Heart left ventricle (tissue), 16 donors: Measurements from ENCODE around the gene SFTPA2. TPM values are rescaled to one million over a fixed set of nuclear protein-coding genes. Genes with fewer than 3 reads are reported as not detected.
A peak's percentile ranks its signal among the peaks of the same experiment; 100 is the strongest.

ENCODE experiments used
- ATAC-seq, 4 donors: fragments of 200-7000 bp; cut with Tn5 transposase; one replicate each; pipeline ENCODE4 v1.9.1; 2020 to 2022; ENCODE audit warnings: moderate library complexity in 4 of 4, mild to moderate bottlenecking in 3 of 4, moderate number of reproducible peaks in 1 of 4
- DNase-seq, 5 donors: peaks; one replicate each; pipeline ENCODE4 v3.0.0-alpha.2; 2020
- H3K27ac ChIP-seq, 12 donors: fragments of 200-600 bp; sonication (generic) in 4 of 12; one replicate each; pipeline versions ENCODE4 v1.5.0 to v1.8.0; 2016 to 2022; ENCODE audit warnings: mild to moderate bottlenecking in 2 of 12
- H3K27me3 ChIP-seq, 9 donors: fragments of 200-600 bp; sonication (generic) in 2 of 9; one replicate each; pipeline versions ENCODE4 v1.5.1 to v1.8.0; 2016 to 2022; ENCODE audit warnings: mild to moderate bottlenecking in 3 of 9
- H3K36me3 ChIP-seq, 9 donors: fragments of 200-600 bp; sonication (generic) in 2 of 9; one replicate each; pipeline versions ENCODE4 v1.5.0 to v1.8.0; 2018 to 2022; ENCODE audit warnings: mild to moderate bottlenecking in 2 of 9
- H3K4me1 ChIP-seq, 12 donors: fragments of 200-600 bp; sonication (generic) in 4 of 12; one replicate each; pipeline versions ENCODE4 v1.5.0 to v1.8.0; 2016 to 2022; ENCODE audit warnings: mild to moderate bottlenecking in 3 of 12
- H3K4me3 ChIP-seq, 12 donors: fragments of 200-600 bp; sonication (generic) in 4 of 12; one replicate each; pipeline versions ENCODE4 v1.5.0 to v1.8.0; 2017 to 2022; ENCODE audit warnings: mild to moderate bottlenecking in 9 of 12, moderate library complexity in 4 of 12
- H3K9me3 ChIP-seq, 12 donors: fragments of 200-600 bp; sonication (generic) in 4 of 12; one replicate each; pipeline versions ENCODE4 v1.5.0 to v1.8.0; 2016 to 2022; ENCODE audit warnings: mild to moderate bottlenecking in 1 of 12
- CTCF ChIP-seq, 12 donors: fragments of 200-600 bp; sonication (generic) in 4 of 12; IDR thresholded peaks; one replicate each; pipeline versions ENCODE4 v1.5.0 to v1.8.0; 2018 to 2022; ENCODE audit warnings: antibody characterized with exemption in 12 of 12, mild to moderate bottlenecking in 5 of 12
- POLR2A ChIP-seq, 2 donors: fragments of 450-650 bp; IDR thresholded peaks; one replicate each; pipeline ENCODE4 v1.6.1; 2017; ENCODE audit warnings: antibody characterized with exemption in 2 of 2, mild to moderate bottlenecking in 2 of 2, moderate library complexity in 2 of 2
- WGBS, 4 donors: extraction: QIAGEN DNeasy Blood & Tissue Kit in 2 of 4; methylation state at CpG; one replicate each; pipeline versions ENCODE4 v1.1.5 to v1.1.7; 2013 to 2018; 5-methylcytosine and 5-hydroxymethylcytosine counted together
- intact Hi-C, 10 donors: fragments of 100-400 bp; cut with DNase I; formaldehyde crosslinking; loops; one replicate each; pipeline versions ENCODE4 v1.11.1 to v1.14.2; 2022
- long read RNA-seq, 3 donors: library from polyadenylated mRNA; unstranded; transcript quantifications; one replicate each; pipeline ENCODE4 v2.0.0, GENCODE V29; 2020 to 2021
- polyA plus RNA-seq, 2 donors: library from polyadenylated mRNA; stranded (reverse); fragments of 200-250 nt; gene quantifications; one replicate each; pipeline ENCODE4 v1.2.3, GENCODE V29; 2013
- total RNA-seq, 9 donors: library from RNA; depleted of rRNA in 2 of 9; stranded (reverse); fragments of >200 nt in 2 of 9; fragmentation: NEBNext Ultra II Directional in 3 of 9; extraction: Animal tissue kit (Norgen Biotek cat#: 25700) in 3 of 9; gene quantifications; one replicate each; pipeline versions ENCODE4 v1.1.0 to v1.2.4, GENCODE V29; 2016 to 2023
- donor health status: ischemic (EF 13 %, LVEDD 7.1; RV severe dilation, severe dysfunction).
- donor health status: healthy with polysubstance abuse.
- donor health status: DM: no; HTN: yes; CAD: no.
- donor health status: DM: no; HTN: no; CAD: no.
- donor health status: ischemic (EF 25% LVEDD 6.9; RV normal size, moderate dysfunction).
- donor health status: ischemic (EF 25% LVEDD 5.7; RV mildly dilated, moderate dysfunction).
- donor health status: healthy.
- donor health status: DM: yes; HTN: yes; CAD: no.
- donor health status: ischemic (EF 35%, LVEDD 5.7; RV mildly dilated, moderate dysfunction).
- donor health status: nonischemic (EF 11% LVEDD 7.7; RV severe dilation, severe dysfunction).
- donor health status: DM: yes; HTN: yes; CAD: no.
- donor health status: PGD.
- donor health status: ischemic (EF 29% LVEDD 5.4; RV normal size, mild dysfunction).
- donor health status: nonischemic (EF 23%, LVEDD 6.1; RV moderate dilation, normal function).

The SFTPA2 gene
- total RNA-seq, result not detected
- polyA plus RNA-seq, result 1 to 10 TPM in 1 of 2 donors, not detected in 1; 1.3 TPM
- long read RNA-seq, donor 1, result 0 reads
- long read RNA-seq, donor 2, result 0 reads
- long read RNA-seq, donor 3, result 0 reads

- intact Hi-C loops, result loop anchor here in 6 of 10 donors (5.0 to 10.0 kb wide), 6 partner anchors 365 to 692 kb away; no protein-coding TSS in a partner anchor
Measured at GRCh38 chr10:79560160-79560709, at the start of gene SFTPA2. TSS of gene SFTPA2 (minus strand) at chr10:79560407. CDS start at chr10:79559483, 924 bp downstream.

GRCh38 chr10:79608505-79609375 is 48.5 kb upstream of the SFTPA2 start:
- H3K4me3 ChIP-seq, result no peak overlapping the region
- no peaks in the 10 kb centered on the region for H3K4me1 ChIP-seq
- H3K9me3 ChIP-seq, result peaks cover 0 to under 1% (median 0%) of the 10 kb centered on the region in 12 donors
- TF ChIP-seq CTCF (IDR thresholded peaks at IDR 0.05), result peak; percentile 34 to 65 (median 48)
- TF ChIP-seq POLR2A (IDR thresholded peaks at IDR 0.05), result no peak
- H3K27me3 ChIP-seq, result no peaks in the 10 kb centered on the region
- DNase-seq (no peak), ATAC-seq (peak in 2 of 4 donors; percentile 36 to 39)
- H3K27ac ChIP-seq, result no peak overlapping the region
- intact Hi-C loops, result loop anchor here in 2 of 10 donors (5.0 to 10.0 kb wide), 2 partner anchors 234 to 236 kb away; no protein-coding TSS in a partner anchor
- WGBS, 4 donors, result 51 to 55% (median 54%) methylated on average over 20 of the region's 20 CpGs
- no peaks in the 10 kb centered on the region for H3K36me3 ChIP-seq

More at GRCh38 chr10:79560160-79560709, at the start of gene SFTPA2:
- TF ChIP-seq CTCF (IDR thresholded peaks at IDR 0.05) (no peak), POLR2A (IDR thresholded peaks at IDR 0.05) (no peak)
- no peaks in the 10 kb centered on the region for H3K9me3 ChIP-seq
- 85 to 100% (median 89%) methylated on average over 1 of the region's 1 CpG for WGBS, 4 donors
- H3K27me3 ChIP-seq, result peaks cover 0 to 14% (median 0%) of the 10 kb centered on the region in 9 donors
- H3K36me3 ChIP-seq, result no peaks in the 10 kb centered on the region
- H3K27ac ChIP-seq, result no peak within 1 kb of the TSS
- ATAC-seq, result no peak
- DNase-seq, result no peak
- H3K4me3 ChIP-seq, result no peak within 1 kb of the TSS
- peaks cover 0 to 7% (median 0%) of the 10 kb centered on the region in 12 donors for H3K4me1 ChIP-seq

GRCh38 chr10:79605308-79605707 is 45.1 kb upstream of the SFTPA2 start:
- DNase-seq, result no peak
- Histone ChIP-seq H3K27me3 (no peaks in the 10 kb centered on the region), H3K4me1 (no peaks in the 10 kb centered on the region), H3K9me3 (peaks cover 0 to 7% (median 0%) of the 10 kb centered on the region in 12 donors), H3K27ac (no peak overlapping the region), H3K36me3 (no peaks in the 10 kb centered on the region), H3K4me3 (no peak overlapping the region)
- no peak for TF ChIP-seq POLR2A (IDR thresholded peaks at IDR 0.05)
- no peak for TF ChIP-seq CTCF (IDR thresholded peaks at IDR 0.05)
- intact Hi-C loops, result loop anchor here in 2 of 10 donors (5.0 to 10.0 kb wide), 2 partner anchors 231 to 233 kb away; no protein-coding TSS in a partner anchor
- no peak for ATAC-seq

GRCh38 chr10:79604294-79604693 is 44.1 kb upstream of the SFTPA2 start:
- 45 to 75% (median 70%) methylated on average over 1 of the region's 1 CpG for WGBS, 4 donors

More at GRCh38 chr10:79604294-79604693, 44.1 kb upstream of the SFTPA2 start:
- DNase-seq (no peak), ATAC-seq (no peak)
- Histone ChIP-seq H3K36me3 (no peaks in the 10 kb centered on the region), H3K4me1 (no peaks in the 10 kb centered on the region), H3K27ac (no peak overlapping the region), H3K4me3 (no peak overlapping the region), H3K27me3 (no peaks in the 10 kb centered on the region), H3K9me3 (peaks cover 0 to 7% (median 0%) of the 10 kb centered on the region in 12 donors)
- intact Hi-C loops, result loop anchor here in 1 of 10 donors (10.0 kb wide), 1 partner anchor 229 kb away; no protein-coding TSS in a partner anchor
- TF ChIP-seq CTCF (IDR thresholded peaks at IDR 0.05) (no peak), POLR2A (IDR thresholded peaks at IDR 0.05) (no peak)
